WTC11 (cell line): ENCODE measurements around the gene DYRK1A. TPM values are rescaled to one million over a fixed set of nuclear protein-coding genes. Genes with fewer than 3 reads are reported as not detected.

Source experiments
- ATAC-seq: fragments of 200-7000 bp; cut with Tn5 transposase; 2 replicates; pipeline ENCODE4 v1.10.0; 2021; ENCODE audit warnings: mild to moderate bottlenecking, moderate library complexity
- CTCF ChIA-PET: fragments of 300-600 bp; sonication (Branson Sonifier 250); formaldehyde crosslinking; loops from one replicate; lab custom pipeline; 2021; ENCODE audit warnings: antibody characterized with exemption; lab: Charles Lee
- POLR2A ChIA-PET: fragments of 350-600 bp; sonication (Branson Sonifier 250); formaldehyde crosslinking; loops from one replicate; lab custom pipeline; 2021; ENCODE audit warnings: antibody characterized with exemption; lab: Charles Lee
- DNase-seq: peaks from one replicate; pipeline ENCODE4 v3.0.0; 2021; ENCODE audit warnings: low spot score
- H3K27ac Mint-ChIP-seq: 2 replicates; pipeline ENCODE4 v1.8.0; 2021; ENCODE audit warnings: mixed read lengths
- H3K27me3 Mint-ChIP-seq: 2 replicates; pipeline ENCODE4 v1.8.0; 2021; ENCODE audit warnings: low read depth, mild to moderate bottlenecking, moderate library complexity, mixed read lengths
- H3K36me3 Mint-ChIP-seq: 2 replicates; pipeline ENCODE4 v1.8.0; 2021; ENCODE audit warnings: mixed read lengths
- H3K4me1 Mint-ChIP-seq: 2 replicates; pipeline ENCODE4 v1.8.0; 2022; ENCODE audit warnings: mixed read lengths
- H3K4me3 Mint-ChIP-seq: 2 replicates; pipeline ENCODE4 v1.8.0; 2021; ENCODE audit warnings: mild to moderate bottlenecking, moderate library complexity, mixed read lengths
- H3K9me3 Mint-ChIP-seq: 2 replicates; pipeline ENCODE4 v1.8.0; 2021; ENCODE audit warnings: mixed read lengths
- ELF4 ChIP-seq: sonication (generic); formaldehyde crosslinking; IDR thresholded peaks from 2 replicates; pipeline ENCODE4 v1.8.1; 2022; ENCODE audit warnings: low read depth, mild to moderate bottlenecking, moderate library complexity, missing genetic modification reagents
- FOXP1 ChIP-seq: sonication (generic); formaldehyde crosslinking; IDR thresholded peaks from 2 replicates; pipeline ENCODE4 v1.8.0; 2022; ENCODE audit warnings: missing genetic modification reagents, mild to moderate bottlenecking, moderate library complexity, borderline replicate concordance
- GABPB1 ChIP-seq: sonication (generic); formaldehyde crosslinking; IDR thresholded peaks from 2 replicates; pipeline ENCODE4 v1.8.1; 2023; ENCODE audit warnings: mild to moderate bottlenecking, missing genetic modification reagents
- GRHL2 ChIP-seq: fragments of 250-450 bp; sonication (Bioruptor Pico); IDR thresholded peaks from 2 replicates; pipeline ENCODE4 v1.8.0; 2022; ENCODE audit warnings: mild to moderate bottlenecking, moderate library complexity; ENCODE audit not compliant: insufficient replicate concordance, severe bottlenecking
- IRF2 ChIP-seq: sonication (generic); formaldehyde crosslinking; IDR thresholded peaks from 2 replicates; pipeline ENCODE4 v1.8.0; 2022; ENCODE audit warnings: low read depth, missing genetic modification reagents, borderline replicate concordance
- JUN ChIP-seq: sonication (generic); formaldehyde crosslinking; IDR thresholded peaks from 2 replicates; pipeline ENCODE4 v1.8.0; 2023; ENCODE audit warnings: mild to moderate bottlenecking, missing genetic modification reagents
- KAT7 ChIP-seq: sonication (generic); formaldehyde crosslinking; IDR thresholded peaks from 2 replicates; pipeline ENCODE4 v1.8.1; 2023; ENCODE audit warnings: missing genetic modification reagents, mild to moderate bottlenecking, borderline replicate concordance
- NR3C1 ChIP-seq: sonication (generic); formaldehyde crosslinking; conservative IDR thresholded peaks from 2 replicates; pipeline ENCODE4 v1.8.1; 2023; ENCODE audit warnings: low read depth, mild to moderate bottlenecking, missing genetic modification reagents
- PRRX2 ChIP-seq: fragments of 250-450 bp; sonication (Bioruptor Pico); IDR thresholded peaks from 2 replicates; pipeline ENCODE4 v1.8.0; 2021; ENCODE audit warnings: mild to moderate bottlenecking
- SP1 ChIP-seq: sonication (generic); formaldehyde crosslinking; conservative IDR thresholded peaks from 2 replicates; pipeline ENCODE4 v1.8.1; 2022; ENCODE audit warnings: missing genetic modification reagents
- ZNF232 ChIP-seq: sonication (generic); formaldehyde crosslinking; IDR thresholded peaks from 2 replicates; pipeline ENCODE4 v1.8.0; 2022; ENCODE audit warnings: mild to moderate bottlenecking, missing genetic modification reagents
- total RNA-seq: library from RNA; stranded (reverse); gene quantifications from 3 replicates; pipeline ENCODE4 v1.2.3, GENCODE V29; 2021
- TF ChIP-seq, protein P1 (sequence below): sonication (generic); formaldehyde crosslinking; IDR thresholded peaks from 2 replicates; pipeline ENCODE4 v1.8.1; 2022; ENCODE audit warnings: low read depth, mild to moderate bottlenecking, moderate library complexity, missing genetic modification reagents, borderline replicate concordance
- TF ChIP-seq, protein P2 (sequence below): sonication (generic); formaldehyde crosslinking; IDR thresholded peaks from 2 replicates; pipeline ENCODE4 v1.8.1; 2023; ENCODE audit warnings: mild to moderate bottlenecking, missing genetic modification reagents, borderline replicate concordance
- TF ChIP-seq, protein P3 (sequence below): sonication (generic); formaldehyde crosslinking; IDR thresholded peaks from 2 replicates; pipeline ENCODE4 v1.8.0; 2022; ENCODE audit warnings: mild to moderate bottlenecking, missing genetic modification reagents
- TF ChIP-seq, protein P4 (sequence below): sonication (generic); formaldehyde crosslinking; IDR thresholded peaks from 2 replicates; pipeline ENCODE4 v1.8.0; 2022; ENCODE audit warnings: mild to moderate bottlenecking, missing genetic modification reagents
- TF ChIP-seq, protein P5 (sequence below): fragments of 250-450 bp; sonication (Bioruptor Pico); IDR thresholded peaks from 2 replicates; pipeline ENCODE4 v1.9.0; 2021; ENCODE audit warnings: mild to moderate bottlenecking, borderline replicate concordance
- TF ChIP-seq, protein P6 (sequence below): sonication (generic); formaldehyde crosslinking; IDR thresholded peaks from 2 replicates; pipeline ENCODE4 v1.8.1; 2023; ENCODE audit warnings: mild to moderate bottlenecking, missing genetic modification reagents, moderate library complexity
- TF ChIP-seq, protein P7 (sequence below): fragments of 250-450 bp; sonication (Bioruptor Pico); IDR thresholded peaks from 2 replicates; pipeline ENCODE4 v1.8.0; 2021; ENCODE audit warnings: mild to moderate bottlenecking

Gene DYRK1A
- total RNA-seq, 1 experiment from 2014 or later: 56.5 TPM

DNA sequence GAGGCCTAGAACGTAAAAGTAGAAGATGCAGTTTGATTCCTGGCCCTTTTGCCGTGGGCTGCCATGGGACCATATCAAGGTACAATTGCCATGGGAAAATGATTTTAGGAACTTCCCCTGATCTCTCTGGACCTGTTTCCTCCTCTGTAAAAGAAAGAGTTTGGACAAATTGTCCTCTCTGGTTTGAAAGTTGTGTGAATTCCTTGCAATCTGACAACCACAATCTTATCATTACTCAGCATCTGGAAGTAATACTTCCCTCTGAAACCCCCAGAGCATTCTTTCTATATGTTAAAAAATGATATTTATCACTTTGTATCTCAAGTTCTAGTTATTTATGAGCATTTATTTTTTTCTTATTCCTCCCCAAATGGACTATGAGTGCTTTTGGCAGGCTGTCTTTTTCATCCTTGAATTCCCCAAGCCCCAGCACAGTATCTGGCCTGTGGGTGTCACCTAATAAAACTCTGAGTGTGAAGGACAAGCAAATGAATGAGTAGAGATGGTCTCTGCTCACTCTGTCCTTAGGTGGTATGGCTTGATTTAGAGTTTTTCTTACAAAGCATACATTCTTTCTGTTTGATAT lies 181.1 kb downstream of the DYRK1A start:
- TF ChIP-seq ELF4 (CRISPR knock-in tag) (no peak), ZNF232 (CRISPR knock-in tag) (no peak), JUN (CRISPR knock-in tag) (no peak), GABPB1 (CRISPR knock-in tag) (no peak), SP1 (no peak), PRRX2 (CRISPR knock-in tag) (no peak)
- TF ChIP-seq, protein P1, sequence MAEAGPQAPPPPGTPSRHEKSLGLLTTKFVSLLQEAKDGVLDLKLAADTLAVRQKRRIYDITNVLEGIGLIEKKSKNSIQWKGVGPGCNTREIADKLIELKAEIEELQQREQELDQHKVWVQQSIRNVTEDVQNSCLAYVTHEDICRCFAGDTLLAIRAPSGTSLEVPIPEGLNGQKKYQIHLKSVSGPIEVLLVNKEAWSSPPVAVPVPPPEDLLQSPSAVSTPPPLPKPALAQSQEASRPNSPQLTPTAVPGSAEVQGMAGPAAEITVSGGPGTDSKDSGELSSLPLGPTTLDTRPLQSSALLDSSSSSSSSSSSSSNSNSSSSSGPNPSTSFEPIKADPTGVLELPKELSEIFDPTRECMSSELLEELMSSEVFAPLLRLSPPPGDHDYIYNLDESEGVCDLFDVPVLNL (CRISPR knock-in tag): no peak
- TF ChIP-seq, protein P2, sequence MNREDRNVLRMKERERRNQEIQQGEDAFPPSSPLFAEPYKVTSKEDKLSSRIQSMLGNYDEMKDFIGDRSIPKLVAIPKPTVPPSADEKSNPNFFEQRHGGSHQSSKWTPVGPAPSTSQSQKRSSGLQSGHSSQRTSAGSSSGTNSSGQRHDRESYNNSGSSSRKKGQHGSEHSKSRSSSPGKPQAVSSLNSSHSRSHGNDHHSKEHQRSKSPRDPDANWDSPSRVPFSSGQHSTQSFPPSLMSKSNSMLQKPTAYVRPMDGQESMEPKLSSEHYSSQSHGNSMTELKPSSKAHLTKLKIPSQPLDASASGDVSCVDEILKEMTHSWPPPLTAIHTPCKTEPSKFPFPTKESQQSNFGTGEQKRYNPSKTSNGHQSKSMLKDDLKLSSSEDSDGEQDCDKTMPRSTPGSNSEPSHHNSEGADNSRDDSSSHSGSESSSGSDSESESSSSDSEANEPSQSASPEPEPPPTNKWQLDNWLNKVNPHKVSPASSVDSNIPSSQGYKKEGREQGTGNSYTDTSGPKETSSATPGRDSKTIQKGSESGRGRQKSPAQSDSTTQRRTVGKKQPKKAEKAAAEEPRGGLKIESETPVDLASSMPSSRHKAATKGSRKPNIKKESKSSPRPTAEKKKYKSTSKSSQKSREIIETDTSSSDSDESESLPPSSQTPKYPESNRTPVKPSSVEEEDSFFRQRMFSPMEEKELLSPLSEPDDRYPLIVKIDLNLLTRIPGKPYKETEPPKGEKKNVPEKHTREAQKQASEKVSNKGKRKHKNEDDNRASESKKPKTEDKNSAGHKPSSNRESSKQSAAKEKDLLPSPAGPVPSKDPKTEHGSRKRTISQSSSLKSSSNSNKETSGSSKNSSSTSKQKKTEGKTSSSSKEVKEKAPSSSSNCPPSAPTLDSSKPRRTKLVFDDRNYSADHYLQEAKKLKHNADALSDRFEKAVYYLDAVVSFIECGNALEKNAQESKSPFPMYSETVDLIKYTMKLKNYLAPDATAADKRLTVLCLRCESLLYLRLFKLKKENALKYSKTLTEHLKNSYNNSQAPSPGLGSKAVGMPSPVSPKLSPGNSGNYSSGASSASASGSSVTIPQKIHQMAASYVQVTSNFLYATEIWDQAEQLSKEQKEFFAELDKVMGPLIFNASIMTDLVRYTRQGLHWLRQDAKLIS (CRISPR knock-in tag): no peak
- TF ChIP-seq, protein P3, sequence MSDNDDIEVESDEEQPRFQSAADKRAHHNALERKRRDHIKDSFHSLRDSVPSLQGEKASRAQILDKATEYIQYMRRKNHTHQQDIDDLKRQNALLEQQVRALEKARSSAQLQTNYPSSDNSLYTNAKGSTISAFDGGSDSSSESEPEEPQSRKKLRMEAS (CRISPR knock-in tag): no peak

DNA sequence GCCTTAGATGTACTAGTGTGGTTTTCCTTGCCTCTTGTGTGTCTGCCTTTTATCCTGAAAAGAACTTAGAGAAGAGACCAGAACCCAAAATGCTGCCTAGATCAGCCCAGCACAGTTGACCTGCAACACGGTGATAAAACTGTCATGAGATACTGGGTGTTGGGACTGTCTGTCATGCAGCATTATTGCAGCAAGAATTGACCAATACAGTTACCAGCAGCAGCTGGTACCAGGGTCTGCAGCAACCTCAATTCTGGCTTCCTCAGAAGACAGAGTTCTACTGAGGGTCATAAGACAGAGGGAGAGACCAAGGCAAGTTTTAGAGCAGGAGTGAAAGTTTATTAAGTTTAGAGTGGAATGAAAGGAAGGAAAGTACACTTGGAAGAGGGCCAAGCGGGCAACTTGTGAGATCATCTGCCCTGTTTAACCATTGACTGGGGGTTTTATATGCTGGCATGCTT lies 182.0 kb downstream of the DYRK1A start:
- no peak overlapping the region for H3K4me3 Mint-ChIP-seq
- no peaks in the 10 kb centered on the region for H3K27me3 Mint-ChIP-seq
- peaks cover 6% of the 10 kb centered on the region; the same call in 1 of the 2 replicates for H3K9me3 Mint-ChIP-seq
- ATAC-seq (no peak), DNase-seq (no peak)
- POLR2A ChIA-PET: no interaction called here
- CTCF ChIA-PET: no interaction called here
- H3K27ac Mint-ChIP-seq: no peak overlapping the region
- H3K4me1 Mint-ChIP-seq: peaks cover 24% of the 10 kb centered on the region
- no peaks in the 10 kb centered on the region for H3K36me3 Mint-ChIP-seq
- TF ChIP-seq IRF2 (CRISPR knock-in tag) (no peak), KAT7 (CRISPR knock-in tag) (no peak), ELF4 (CRISPR knock-in tag) (no peak), NR3C1 (CRISPR knock-in tag) (no peak), ZNF232 (CRISPR knock-in tag) (no peak), FOXP1 (CRISPR knock-in tag) (no peak), GRHL2 (CRISPR knock-in tag) (no peak)
- TF ChIP-seq, protein P4, sequence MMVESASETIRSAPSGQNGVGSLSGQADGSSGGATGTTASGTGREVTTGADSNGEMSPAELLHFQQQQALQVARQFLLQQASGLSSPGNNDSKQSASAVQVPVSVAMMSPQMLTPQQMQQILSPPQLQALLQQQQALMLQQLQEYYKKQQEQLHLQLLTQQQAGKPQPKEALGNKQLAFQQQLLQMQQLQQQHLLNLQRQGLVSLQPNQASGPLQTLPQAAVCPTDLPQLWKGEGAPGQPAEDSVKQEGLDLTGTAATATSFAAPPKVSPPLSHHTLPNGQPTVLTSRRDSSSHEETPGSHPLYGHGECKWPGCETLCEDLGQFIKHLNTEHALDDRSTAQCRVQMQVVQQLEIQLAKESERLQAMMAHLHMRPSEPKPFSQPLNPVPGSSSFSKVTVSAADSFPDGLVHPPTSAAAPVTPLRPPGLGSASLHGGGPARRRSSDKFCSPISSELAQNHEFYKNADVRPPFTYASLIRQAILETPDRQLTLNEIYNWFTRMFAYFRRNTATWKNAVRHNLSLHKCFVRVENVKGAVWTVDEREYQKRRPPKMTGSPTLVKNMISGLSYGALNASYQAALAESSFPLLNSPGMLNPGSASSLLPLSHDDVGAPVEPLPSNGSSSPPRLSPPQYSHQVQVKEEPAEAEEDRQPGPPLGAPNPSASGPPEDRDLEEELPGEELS (CRISPR knock-in tag): no peak
- TF ChIP-seq, protein P1 (CRISPR knock-in tag): no peak
- TF ChIP-seq, protein P5, sequence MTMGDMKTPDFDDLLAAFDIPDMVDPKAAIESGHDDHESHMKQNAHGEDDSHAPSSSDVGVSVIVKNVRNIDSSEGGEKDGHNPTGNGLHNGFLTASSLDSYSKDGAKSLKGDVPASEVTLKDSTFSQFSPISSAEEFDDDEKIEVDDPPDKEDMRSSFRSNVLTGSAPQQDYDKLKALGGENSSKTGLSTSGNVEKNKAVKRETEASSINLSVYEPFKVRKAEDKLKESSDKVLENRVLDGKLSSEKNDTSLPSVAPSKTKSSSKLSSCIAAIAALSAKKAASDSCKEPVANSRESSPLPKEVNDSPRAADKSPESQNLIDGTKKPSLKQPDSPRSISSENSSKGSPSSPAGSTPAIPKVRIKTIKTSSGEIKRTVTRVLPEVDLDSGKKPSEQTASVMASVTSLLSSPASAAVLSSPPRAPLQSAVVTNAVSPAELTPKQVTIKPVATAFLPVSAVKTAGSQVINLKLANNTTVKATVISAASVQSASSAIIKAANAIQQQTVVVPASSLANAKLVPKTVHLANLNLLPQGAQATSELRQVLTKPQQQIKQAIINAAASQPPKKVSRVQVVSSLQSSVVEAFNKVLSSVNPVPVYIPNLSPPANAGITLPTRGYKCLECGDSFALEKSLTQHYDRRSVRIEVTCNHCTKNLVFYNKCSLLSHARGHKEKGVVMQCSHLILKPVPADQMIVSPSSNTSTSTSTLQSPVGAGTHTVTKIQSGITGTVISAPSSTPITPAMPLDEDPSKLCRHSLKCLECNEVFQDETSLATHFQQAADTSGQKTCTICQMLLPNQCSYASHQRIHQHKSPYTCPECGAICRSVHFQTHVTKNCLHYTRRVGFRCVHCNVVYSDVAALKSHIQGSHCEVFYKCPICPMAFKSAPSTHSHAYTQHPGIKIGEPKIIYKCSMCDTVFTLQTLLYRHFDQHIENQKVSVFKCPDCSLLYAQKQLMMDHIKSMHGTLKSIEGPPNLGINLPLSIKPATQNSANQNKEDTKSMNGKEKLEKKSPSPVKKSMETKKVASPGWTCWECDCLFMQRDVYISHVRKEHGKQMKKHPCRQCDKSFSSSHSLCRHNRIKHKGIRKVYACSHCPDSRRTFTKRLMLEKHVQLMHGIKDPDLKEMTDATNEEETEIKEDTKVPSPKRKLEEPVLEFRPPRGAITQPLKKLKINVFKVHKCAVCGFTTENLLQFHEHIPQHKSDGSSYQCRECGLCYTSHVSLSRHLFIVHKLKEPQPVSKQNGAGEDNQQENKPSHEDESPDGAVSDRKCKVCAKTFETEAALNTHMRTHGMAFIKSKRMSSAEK: no peak
- TF ChIP-seq, protein P6, sequence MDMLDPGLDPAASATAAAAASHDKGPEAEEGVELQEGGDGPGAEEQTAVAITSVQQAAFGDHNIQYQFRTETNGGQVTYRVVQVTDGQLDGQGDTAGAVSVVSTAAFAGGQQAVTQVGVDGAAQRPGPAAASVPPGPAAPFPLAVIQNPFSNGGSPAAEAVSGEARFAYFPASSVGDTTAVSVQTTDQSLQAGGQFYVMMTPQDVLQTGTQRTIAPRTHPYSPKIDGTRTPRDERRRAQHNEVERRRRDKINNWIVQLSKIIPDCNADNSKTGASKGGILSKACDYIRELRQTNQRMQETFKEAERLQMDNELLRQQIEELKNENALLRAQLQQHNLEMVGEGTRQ: no peak
- TF ChIP-seq, protein P7, sequence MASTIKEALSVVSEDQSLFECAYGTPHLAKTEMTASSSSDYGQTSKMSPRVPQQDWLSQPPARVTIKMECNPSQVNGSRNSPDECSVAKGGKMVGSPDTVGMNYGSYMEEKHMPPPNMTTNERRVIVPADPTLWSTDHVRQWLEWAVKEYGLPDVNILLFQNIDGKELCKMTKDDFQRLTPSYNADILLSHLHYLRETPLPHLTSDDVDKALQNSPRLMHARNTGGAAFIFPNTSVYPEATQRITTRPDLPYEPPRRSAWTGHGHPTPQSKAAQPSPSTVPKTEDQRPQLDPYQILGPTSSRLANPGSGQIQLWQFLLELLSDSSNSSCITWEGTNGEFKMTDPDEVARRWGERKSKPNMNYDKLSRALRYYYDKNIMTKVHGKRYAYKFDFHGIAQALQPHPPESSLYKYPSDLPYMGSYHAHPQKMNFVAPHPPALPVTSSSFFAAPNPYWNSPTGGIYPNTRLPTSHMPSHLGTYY (CRISPR knock-in tag): no peak

More for the DNA sequence above, 181.1 kb downstream of the DYRK1A start:
- ChIA-PET CTCF (no interaction called here), POLR2A (no interaction called here)
- H3K36me3 Mint-ChIP-seq: no peaks in the 10 kb centered on the region
- ATAC-seq (no peak), DNase-seq (no peak)
- no peak overlapping the region for H3K4me3 Mint-ChIP-seq
- peaks cover 24% of the 10 kb centered on the region for H3K4me1 Mint-ChIP-seq
- H3K9me3 Mint-ChIP-seq: peaks cover 10% of the 10 kb centered on the region
- no peaks in the 10 kb centered on the region for H3K27me3 Mint-ChIP-seq
- H3K27ac Mint-ChIP-seq: no peak overlapping the region
